Neural cell (in vitro differentiated cells): ENCODE results near the gene EGR4. TPM values are rescaled to one million over a fixed set of nuclear protein-coding genes. Genes with fewer than 3 reads are reported as not detected.

ENCODE experiments used
- H2AFZ ChIP-seq: fragments of 200-600, 300-800 bp; sonication (generic), shearing (Covaris generic); 2 replicates; pipeline ENCODE4 v1.6.0; 2014; ENCODE audit warnings: low read depth, mild to moderate bottlenecking, antibody characterized with exemption, low read length, moderate library complexity
- H3F3A ChIP-seq: fragments of 200-600 bp; shearing (Covaris generic); 2 replicates; pipeline ENCODE4 v1.6.1; 2016; ENCODE audit warnings: mild to moderate bottlenecking, moderate library complexity, mixed read lengths, antibody characterized with exemption, low read length; ENCODE audit not compliant: insufficient read depth, poor library complexity, severe bottlenecking
- H3K27ac ChIP-seq: fragments of 200-600, 300-800 bp; sonication (generic), shearing (Covaris generic); 2 replicates; pipeline ENCODE4 v1.5.1; 2014; ENCODE audit warnings: mild to moderate bottlenecking, low read length, moderate library complexity
- H3K27me3 ChIP-seq: fragments of 300-800, 200-600 bp; sonication (generic), shearing (Covaris generic); 2 replicates; pipeline ENCODE4 v1.6.0; 2014; ENCODE audit warnings: mild to moderate bottlenecking, low read depth, low read length, moderate library complexity; ENCODE audit not compliant: insufficient read depth
- H3K36me3 ChIP-seq: fragments of 300-800, 200-600 bp; sonication (generic), shearing (Covaris generic); 2 replicates; pipeline ENCODE4 v1.5.1; 2014; ENCODE audit warnings: mild to moderate bottlenecking, antibody characterized with exemption, low read length, moderate library complexity; ENCODE audit not compliant: insufficient read depth
- H3K4me2 ChIP-seq: fragments of 300-800, 200-600 bp; sonication (generic), shearing (Covaris generic); 2 replicates; pipeline ENCODE4 v1.6.0; 2014; ENCODE audit warnings: mild to moderate bottlenecking, low read length
- H3K4me3 ChIP-seq: fragments of 300-800, 200-600 bp; sonication (generic), shearing (Covaris generic); 2 replicates; pipeline ENCODE4 v1.5.1; 2014; ENCODE audit warnings: mild to moderate bottlenecking, low read length, moderate library complexity
- H3K79me2 ChIP-seq: fragments of 200-600 bp; shearing (Covaris generic); replicated peaks from 2 replicates; pipeline ENCODE4 v1.6.0; 2014; ENCODE audit warnings: mild to moderate bottlenecking, low read length, moderate library complexity; ENCODE audit not compliant: insufficient read depth
- H3K9ac ChIP-seq: fragments of 300-800, 200-600 bp; sonication (generic), shearing (Covaris generic); 2 replicates; pipeline ENCODE4 v1.6.1; 2016; ENCODE audit warnings: mild to moderate bottlenecking, low read length, mixed read lengths
- H3K9me2 ChIP-seq: fragments of 200-600 bp; shearing (Covaris generic); 2 replicates; pipeline ENCODE4 v1.6.1; 2016; ENCODE audit warnings: mild to moderate bottlenecking, low read length, mixed read lengths; ENCODE audit not compliant: insufficient read depth
- H3K9me3 ChIP-seq: fragments of 200-600, 300-800 bp; sonication (generic), shearing (Covaris generic); 2 replicates; pipeline ENCODE4 v1.6.1; 2016; ENCODE audit warnings: mild to moderate bottlenecking, mixed run types, low read length, moderate library complexity, mixed read lengths
- H4K20me1 ChIP-seq: fragments of 200-600 bp; shearing (Covaris generic); 2 replicates; pipeline ENCODE4 v1.6.1; 2016; ENCODE audit warnings: mild to moderate bottlenecking, mixed run types; ENCODE audit not compliant: insufficient read depth
- CTCF ChIP-seq: fragments of 450-650 bp; IDR thresholded peaks from 2 replicates; pipeline ENCODE4 v1.5.1; 2014; ENCODE audit warnings: antibody characterized with exemption, mild to moderate bottlenecking, moderate library complexity; ENCODE audit not compliant: poor library complexity, severe bottlenecking
- EP300 ChIP-seq: fragments of 450-650 bp; conservative IDR thresholded peaks from 2 replicates; pipeline ENCODE4 v1.6.1; 2014; ENCODE audit warnings: antibody characterized with exemption, mild to moderate bottlenecking, moderate library complexity; ENCODE audit not compliant: poor library complexity, severe bottlenecking
- EZH2 ChIP-seq: fragments of 200-600, 300-800 bp; shearing (Covaris generic), sonication (generic); IDR thresholded peaks from 2 replicates; pipeline ENCODE4 v1.6.1; 2014; ENCODE audit warnings: antibody characterized with exemption, low read length, borderline replicate concordance, mild to moderate bottlenecking; ENCODE audit not compliant: insufficient read depth, poor library complexity, severe bottlenecking
- MXI1 ChIP-seq: fragments of 450-650 bp; conservative IDR thresholded peaks from 2 replicates; pipeline ENCODE4 v1.6.1; 2014; ENCODE audit warnings: antibody characterized with exemption, mild to moderate bottlenecking; ENCODE audit not compliant: poor library complexity, severe bottlenecking
- POLR2AphosphoS5 ChIP-seq: IDR thresholded peaks from 2 replicates; pipeline ENCODE4 v1.6.1; 2012
- RAD21 ChIP-seq: fragments of 450-650 bp; conservative IDR thresholded peaks from 2 replicates; pipeline ENCODE4 v1.6.1; 2014; ENCODE audit warnings: antibody characterized with exemption, mild to moderate bottlenecking, moderate library complexity
- REST ChIP-seq: IDR thresholded peaks from 2 replicates; pipeline ENCODE4 v1.6.1; 2012; ENCODE audit warnings: borderline replicate concordance
- SMC3 ChIP-seq: fragments of 450-650 bp; conservative IDR thresholded peaks from 2 replicates; pipeline ENCODE4 v1.6.1; 2014; ENCODE audit warnings: antibody characterized with exemption, mild to moderate bottlenecking, moderate library complexity; ENCODE audit not compliant: poor library complexity
- TAF1 ChIP-seq: IDR thresholded peaks from 2 replicates; pipeline ENCODE4 v1.6.1; 2012; ENCODE audit warnings: low read depth
- polyA plus RNA-seq: library from polyadenylated mRNA; depleted of rRNA; stranded (reverse); fragments of >200 nt; gene quantifications from 2 replicates; pipeline ENCODE4 v1.2.3, GENCODE V29; 2014

The EGR4 gene
- polyA plus RNA-seq, 1 donor from 2014 or later: not detected

- Histone ChIP-seq H3K79me2 (no peaks in the 10 kb centered on the region), H3F3A (no peaks in the 10 kb centered on the region), H3K4me2 (peak within 1 kb of the TSS; percentile 96), H3K9me2 (no peaks in the 10 kb centered on the region), H2AFZ (peak within 1 kb of the TSS; percentile 76), H3K4me3 (peak within 1 kb of the TSS; percentile 92), H3K9me3 (no peaks in the 10 kb centered on the region), H4K20me1 (no peaks in the 10 kb centered on the region), H3K27ac (no peak within 1 kb of the TSS), H3K9ac (peak within 1 kb of the TSS; percentile 84), H3K36me3 (no peaks in the 10 kb centered on the region), H3K27me3 (peaks cover 51% of the 10 kb centered on the region)
- TF ChIP-seq TAF1 (peak; percentile 18), RAD21 (no peak), POLR2AphosphoS5 (no peak), CTCF (no peak)
Observed at GRCh38 chr2:73284296-73285158, 8.8 kb downstream of the EGR4 start, which contains the start of gene FBXO41. Gene FBXO41 (minus strand): TSS chr2:73284478. CDS start chr2:73269630, 14,848 bp downstream.

- TF ChIP-seq POLR2AphosphoS5 (peak; percentile 24), EP300 (no peak), TAF1 (no peak), EZH2 (no peak), SMC3 (no peak), REST (no peak), CTCF (no peak), RAD21 (no peak), MXI1 (peak; percentile 94)
- Histone ChIP-seq H3K4me3 (peak overlapping the region; percentile 92), H3K9me3 (no peaks in the 10 kb centered on the region), H3F3A (no peaks in the 10 kb centered on the region), H3K79me2 (no peaks in the 10 kb centered on the region), H2AFZ (peak overlapping the region; percentile 76), H3K36me3 (no peaks in the 10 kb centered on the region), H3K27me3 (peaks cover 43% of the 10 kb centered on the region), H3K9ac (peak overlapping the region; percentile 84), H3K4me2 (peak overlapping the region; percentile 96), H3K27ac (no peak overlapping the region), H3K9me2 (no peaks in the 10 kb centered on the region), H4K20me1 (no peaks in the 10 kb centered on the region)
Observed at GRCh38 chr2:73283545-73284295, 9.6 kb downstream of the EGR4 start.
